Progenitor cell of endocrine pancreas (in vitro differentiated cells): Measurements from ENCODE around the gene UQCRC1. TPM values are rescaled to one million over a fixed set of nuclear protein-coding genes. Genes with fewer than 3 reads are reported as not detected.

ENCODE experiments used
- DNase-seq: peaks from one replicate; pipeline ENCODE4 v3.0.0; 2021; ENCODE audit warnings: low spot score; ENCODE audit not compliant: unreplicated experiment
- H3K27ac Mint-ChIP-seq: 2 replicates; pipeline ENCODE4 v1.8.0; 2021; ENCODE audit warnings: mild to moderate bottlenecking, moderate library complexity, mixed read lengths
- H3K27me3 Mint-ChIP-seq: 2 replicates; pipeline ENCODE4 v1.8.0; 2021; ENCODE audit warnings: mixed read lengths
- H3K36me3 Mint-ChIP-seq: 2 replicates; pipeline ENCODE4 v1.8.0; 2022; ENCODE audit warnings: mixed read lengths; ENCODE audit not compliant: insufficient read depth
- H3K4me1 Mint-ChIP-seq: 2 replicates; pipeline ENCODE4 v1.8.0; 2021; ENCODE audit warnings: low read depth, mixed read lengths
- H3K4me3 Mint-ChIP-seq: 2 replicates; pipeline ENCODE4 v1.8.0; 2021; ENCODE audit warnings: low read depth, mild to moderate bottlenecking, moderate library complexity, mixed read lengths
- H3K9me3 Mint-ChIP-seq: 2 replicates; pipeline ENCODE4 v1.8.0; 2021; ENCODE audit warnings: low read depth, mixed read lengths
- total RNA-seq: library from RNA; stranded (reverse); gene quantifications from 2 replicates; pipeline ENCODE4 v1.2.1, GENCODE V29; 2021
- TF ChIP-seq, protein P1 (sequence below): fragments of 200-600 bp; sonication (generic); IDR thresholded peaks from one replicate; pipeline ENCODE4 v1.5.0; 2021; ENCODE audit warnings: antibody characterized with exemption, mild to moderate bottlenecking; ENCODE audit not compliant: unreplicated experiment

Gene UQCRC1
- total RNA-seq, 1 donor from 2014 or later, result 219 TPM

DNA sequence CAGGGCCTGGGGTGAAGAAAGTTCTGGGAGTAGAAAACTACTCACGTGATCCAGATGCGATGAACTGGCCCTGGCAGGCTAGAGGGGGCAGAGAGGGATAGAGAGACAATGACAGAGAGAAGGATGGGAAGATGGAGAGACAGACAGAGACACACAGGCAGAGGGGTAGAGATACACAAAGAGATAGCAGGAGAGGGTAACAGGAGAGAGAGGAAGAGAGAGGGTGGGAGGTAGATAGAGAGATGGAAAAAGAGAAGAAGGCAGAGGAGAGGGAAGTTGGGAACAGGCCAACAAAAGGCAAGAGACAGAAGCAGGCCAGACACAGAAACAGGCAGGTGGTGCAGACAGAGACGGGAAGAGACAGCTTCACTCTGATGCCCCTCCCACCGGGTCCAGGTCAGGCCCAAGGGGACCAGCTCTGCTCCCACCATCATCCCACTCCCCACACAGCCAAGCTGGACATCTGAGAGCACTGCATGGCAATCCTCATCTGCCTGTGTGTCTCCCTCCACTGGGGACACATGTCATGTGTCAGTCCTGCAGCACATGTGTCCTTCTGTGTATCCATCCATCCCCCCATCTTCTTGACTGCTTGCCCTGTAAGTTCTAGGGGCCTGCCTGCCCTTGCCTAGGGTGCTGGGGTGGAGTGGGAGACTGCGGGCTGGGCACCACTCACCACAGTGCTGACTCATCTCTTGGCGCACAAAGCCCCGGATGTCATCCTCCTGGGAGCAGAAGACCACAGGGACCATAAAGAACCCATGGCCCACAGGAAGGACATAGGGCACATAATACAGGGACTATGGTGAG is 43.6 kb downstream of the UQCRC1 start:
- Mint-ChIP-seq H3K9me3 (no peaks in the 10 kb centered on the region), H3K4me1 (peaks cover 5% of the 10 kb centered on the region), H3K27ac (no peak overlapping the region), H3K4me3 (no peak overlapping the region), H3K27me3 (peaks cover 3% of the 10 kb centered on the region), H3K36me3 (no peaks in the 10 kb centered on the region)
- DNase-seq, result no peak
- TF ChIP-seq, protein P1, sequence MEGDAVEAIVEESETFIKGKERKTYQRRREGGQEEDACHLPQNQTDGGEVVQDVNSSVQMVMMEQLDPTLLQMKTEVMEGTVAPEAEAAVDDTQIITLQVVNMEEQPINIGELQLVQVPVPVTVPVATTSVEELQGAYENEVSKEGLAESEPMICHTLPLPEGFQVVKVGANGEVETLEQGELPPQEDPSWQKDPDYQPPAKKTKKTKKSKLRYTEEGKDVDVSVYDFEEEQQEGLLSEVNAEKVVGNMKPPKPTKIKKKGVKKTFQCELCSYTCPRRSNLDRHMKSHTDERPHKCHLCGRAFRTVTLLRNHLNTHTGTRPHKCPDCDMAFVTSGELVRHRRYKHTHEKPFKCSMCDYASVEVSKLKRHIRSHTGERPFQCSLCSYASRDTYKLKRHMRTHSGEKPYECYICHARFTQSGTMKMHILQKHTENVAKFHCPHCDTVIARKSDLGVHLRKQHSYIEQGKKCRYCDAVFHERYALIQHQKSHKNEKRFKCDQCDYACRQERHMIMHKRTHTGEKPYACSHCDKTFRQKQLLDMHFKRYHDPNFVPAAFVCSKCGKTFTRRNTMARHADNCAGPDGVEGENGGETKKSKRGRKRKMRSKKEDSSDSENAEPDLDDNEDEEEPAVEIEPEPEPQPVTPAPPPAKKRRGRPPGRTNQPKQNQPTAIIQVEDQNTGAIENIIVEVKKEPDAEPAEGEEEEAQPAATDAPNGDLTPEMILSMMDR, result no peak

DNA sequence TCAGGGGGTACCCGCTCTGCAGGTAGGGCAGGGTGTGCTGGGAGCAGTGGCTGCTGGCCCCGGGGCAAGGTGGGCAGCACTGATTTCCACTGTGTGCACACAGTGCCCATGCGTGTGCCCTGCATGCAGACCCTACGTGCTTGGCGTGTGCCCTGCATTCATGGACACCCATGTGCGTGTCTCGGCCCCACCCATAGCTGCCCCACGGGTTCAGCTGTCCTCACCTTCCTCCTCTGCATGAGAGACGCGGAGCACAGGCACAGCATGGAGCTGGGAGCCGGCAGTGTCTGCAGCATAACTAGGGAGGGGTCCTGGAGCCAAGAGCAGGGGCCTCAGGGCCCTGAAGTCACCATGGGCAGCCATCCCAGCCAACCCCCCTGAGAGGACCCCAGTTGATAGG is 44.3 kb downstream of the UQCRC1 start:
- Mint-ChIP-seq H3K4me3 (no peak overlapping the region), H3K9me3 (no peaks in the 10 kb centered on the region), H3K27ac (no peak overlapping the region), H3K27me3 (peaks cover 3% of the 10 kb centered on the region), H3K4me1 (peaks cover 6% of the 10 kb centered on the region), H3K36me3 (no peaks in the 10 kb centered on the region)
- DNase-seq, result no peak
- TF ChIP-seq, protein P1, result no peak

DNA sequence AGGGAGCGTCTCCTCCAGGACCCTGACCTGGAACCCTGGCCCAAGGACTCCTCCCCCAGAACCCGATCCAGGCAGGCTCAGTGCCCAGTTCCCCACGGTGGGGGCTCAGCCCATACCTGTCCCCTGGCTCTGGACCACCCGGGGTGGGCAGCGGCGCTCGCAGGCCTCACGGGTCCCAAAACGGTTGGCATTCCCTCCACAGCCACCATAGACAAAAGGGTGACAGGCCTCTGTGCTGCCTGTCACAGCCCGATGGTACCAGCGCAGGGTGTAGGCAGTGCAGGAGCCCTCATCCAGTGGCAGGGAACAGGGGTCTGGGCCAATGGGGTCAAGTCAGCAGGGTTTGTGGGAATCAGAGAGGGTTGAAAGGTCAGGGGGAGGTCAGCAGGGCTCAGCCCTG is 44.8 kb downstream of the UQCRC1 start:
- H3K27me3 Mint-ChIP-seq, result peaks cover 3% of the 10 kb centered on the region

DNA sequence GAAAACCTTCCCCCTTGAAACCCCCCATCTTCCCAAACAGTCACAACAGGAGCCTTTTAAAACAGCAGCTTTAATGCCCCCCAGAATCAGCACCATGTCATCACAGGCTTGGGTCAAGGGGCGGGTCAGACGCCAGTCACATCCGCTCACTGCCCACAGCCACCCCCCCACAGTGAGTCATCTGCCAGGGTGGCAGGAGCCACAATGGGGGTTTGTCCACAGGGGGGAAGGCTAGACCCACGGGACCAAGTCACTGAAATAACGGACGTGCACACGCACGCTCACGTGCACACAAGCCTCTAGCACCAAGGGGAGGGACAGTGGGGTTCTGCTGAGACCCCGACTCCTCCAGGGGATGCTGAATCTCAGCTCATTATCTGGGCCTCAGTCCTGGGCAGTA is 45.4 kb downstream of the UQCRC1 start:
- TF ChIP-seq, protein P1, result no peak
- H3K36me3 Mint-ChIP-seq, result no peaks in the 10 kb centered on the region
- no peak overlapping the region for H3K4me3 Mint-ChIP-seq
- H3K9me3 Mint-ChIP-seq, result no peaks in the 10 kb centered on the region
- peak overlapping the region; percentile 39 for H3K27ac Mint-ChIP-seq
- H3K4me1 Mint-ChIP-seq, result peaks cover 6% of the 10 kb centered on the region
- peaks cover 3% of the 10 kb centered on the region for H3K27me3 Mint-ChIP-seq
- DNase-seq, result no peak

More for the DNA sequence above, 44.8 kb downstream of the UQCRC1 start:
- peaks cover 6% of the 10 kb centered on the region for H3K4me1 Mint-ChIP-seq
- TF ChIP-seq, protein P1, result no peak
- no peak overlapping the region for H3K27ac Mint-ChIP-seq
- H3K36me3 Mint-ChIP-seq, result no peaks in the 10 kb centered on the region
- H3K4me3 Mint-ChIP-seq, result no peak overlapping the region
- no peak for DNase-seq
- no peaks in the 10 kb centered on the region for H3K9me3 Mint-ChIP-seq

DNA sequence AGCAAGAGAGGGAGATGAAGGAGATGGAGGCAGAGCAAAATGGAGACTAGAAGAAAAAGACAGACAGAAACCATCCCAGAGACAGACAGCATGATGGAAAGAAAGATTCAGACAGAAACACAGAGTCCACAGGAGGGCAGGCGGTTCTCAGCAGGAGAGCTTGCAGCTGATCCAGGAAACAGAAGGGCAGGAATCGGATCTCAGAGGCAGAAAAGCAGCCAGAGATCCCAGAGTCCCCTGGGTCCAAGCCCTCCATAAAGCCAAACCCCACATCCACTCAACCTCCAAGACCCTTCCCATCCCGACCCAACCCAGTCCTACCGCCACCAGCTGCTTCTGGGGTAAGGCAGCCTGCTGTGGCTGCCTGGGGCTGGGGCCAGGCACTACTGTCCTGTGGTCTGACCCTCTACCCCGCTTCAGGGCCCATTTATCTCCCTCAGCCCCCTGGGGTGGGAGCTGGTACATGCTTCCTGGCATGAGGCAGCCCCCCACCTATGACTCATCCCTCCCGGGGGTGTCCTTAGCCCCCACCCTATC is 46.0 kb downstream of the UQCRC1 start, which contains the start of gene UCN2:
TSS of gene UCN2 (minus strand) at position 400 of the 537 bp plus-strand sequence. CDS start 657 bp downstream, outside the sequence.
- H3K9me3 Mint-ChIP-seq, result no peaks in the 10 kb centered on the region
- TF ChIP-seq, protein P1, result no peak
- DNase-seq, result no peak
- H3K27me3 Mint-ChIP-seq, result peaks cover 3% of the 10 kb centered on the region
- H3K4me3 Mint-ChIP-seq, result no peak within 1 kb of the TSS
- peaks cover 9% of the 10 kb centered on the region for H3K4me1 Mint-ChIP-seq
- H3K27ac Mint-ChIP-seq, result peak within 1 kb of the TSS; percentile 39
- H3K36me3 Mint-ChIP-seq, result no peaks in the 10 kb centered on the region
